ENCODE results near the gene UMAD1. TPM values are rescaled to one million over a fixed set of nuclear protein-coding genes. Genes with fewer than 3 reads are reported as not detected.
A peak's percentile ranks its signal among the peaks of the same experiment; 100 is the strongest.

The UMAD1 gene
- polyA plus RNA-seq, 1 donor: 19.2 TPM

DNA sequence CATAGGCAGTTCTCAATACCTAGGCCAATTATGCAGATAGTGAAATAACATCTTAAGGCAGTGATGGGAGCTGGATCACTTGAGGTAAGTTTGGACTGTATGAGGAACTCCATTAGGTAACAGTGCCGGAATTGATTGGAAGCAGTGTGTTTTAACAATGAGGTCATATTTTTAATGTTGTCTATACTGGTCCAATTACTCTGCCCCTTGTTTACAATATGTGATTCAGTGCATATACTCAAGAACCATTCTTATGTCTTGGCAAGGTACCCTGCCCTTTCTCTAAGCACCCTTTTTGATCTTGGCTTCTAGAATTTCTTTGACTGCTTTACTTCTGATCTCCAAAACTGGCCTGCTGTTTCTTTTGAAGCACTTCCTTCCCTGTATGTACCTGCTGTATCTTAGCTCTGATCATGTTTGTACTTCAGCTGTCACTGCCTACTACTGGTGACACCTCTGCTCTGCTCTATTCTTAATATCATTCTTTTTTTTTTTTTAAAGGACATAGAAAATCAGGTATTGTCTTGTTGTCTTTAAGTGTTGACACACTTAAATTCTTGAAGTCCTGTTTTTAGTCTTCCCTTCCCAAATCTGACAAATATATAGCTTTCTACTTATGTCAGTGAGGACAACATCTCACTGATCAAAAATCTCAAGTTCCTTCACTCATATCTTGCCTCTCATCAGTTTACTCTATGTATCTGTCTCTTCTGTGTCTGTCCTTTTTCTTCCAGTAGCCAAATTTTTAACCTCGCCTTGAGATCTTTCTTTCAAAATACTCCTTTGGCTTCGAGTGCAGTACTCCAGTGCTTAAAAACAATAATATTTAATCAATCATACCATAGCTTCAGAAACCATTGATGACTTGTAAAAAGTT lies 124.2 kb downstream of the UMAD1 start:
- DNase-seq: no peak

DNA sequence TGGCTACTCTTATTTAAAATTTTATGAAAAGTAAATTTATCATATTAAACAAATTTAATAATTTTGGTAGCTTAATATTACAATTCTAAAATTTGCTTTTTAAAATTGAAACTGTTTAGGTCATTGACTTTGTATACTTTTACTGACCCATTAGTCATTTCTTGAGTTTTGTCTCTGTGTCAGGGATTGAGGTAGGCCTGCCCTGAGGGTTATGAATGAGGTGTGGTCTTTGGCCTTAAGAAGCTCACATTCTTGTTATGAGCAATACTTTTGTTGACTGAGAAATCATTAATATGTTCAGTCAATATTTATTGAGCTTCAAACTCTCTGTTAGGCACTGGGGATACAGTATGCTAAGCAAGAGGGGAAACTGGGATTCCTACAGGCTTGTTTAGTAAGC lies 124.9 kb downstream of the UMAD1 start:
- DNase-seq: no peak

DNA sequence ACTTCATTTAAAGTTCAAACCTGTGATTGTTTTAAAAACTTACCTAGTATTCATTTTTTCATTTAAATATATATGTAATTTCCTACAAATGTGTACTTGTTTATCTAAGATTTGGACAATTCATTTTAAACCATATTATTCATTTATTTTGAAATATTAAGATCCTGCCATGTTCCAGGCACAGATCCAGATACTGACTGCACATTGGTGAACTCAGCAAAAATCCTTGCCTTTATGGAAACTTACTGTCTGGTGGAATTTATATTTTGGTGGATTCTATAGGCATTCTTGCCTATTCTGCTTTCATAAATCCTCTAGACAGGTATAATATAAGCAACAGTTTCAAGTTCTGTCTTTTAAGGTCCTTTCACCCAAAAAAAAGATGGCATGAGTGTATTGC lies 126.1 kb downstream of the UMAD1 start:
- no peak for DNase-seq

DNA sequence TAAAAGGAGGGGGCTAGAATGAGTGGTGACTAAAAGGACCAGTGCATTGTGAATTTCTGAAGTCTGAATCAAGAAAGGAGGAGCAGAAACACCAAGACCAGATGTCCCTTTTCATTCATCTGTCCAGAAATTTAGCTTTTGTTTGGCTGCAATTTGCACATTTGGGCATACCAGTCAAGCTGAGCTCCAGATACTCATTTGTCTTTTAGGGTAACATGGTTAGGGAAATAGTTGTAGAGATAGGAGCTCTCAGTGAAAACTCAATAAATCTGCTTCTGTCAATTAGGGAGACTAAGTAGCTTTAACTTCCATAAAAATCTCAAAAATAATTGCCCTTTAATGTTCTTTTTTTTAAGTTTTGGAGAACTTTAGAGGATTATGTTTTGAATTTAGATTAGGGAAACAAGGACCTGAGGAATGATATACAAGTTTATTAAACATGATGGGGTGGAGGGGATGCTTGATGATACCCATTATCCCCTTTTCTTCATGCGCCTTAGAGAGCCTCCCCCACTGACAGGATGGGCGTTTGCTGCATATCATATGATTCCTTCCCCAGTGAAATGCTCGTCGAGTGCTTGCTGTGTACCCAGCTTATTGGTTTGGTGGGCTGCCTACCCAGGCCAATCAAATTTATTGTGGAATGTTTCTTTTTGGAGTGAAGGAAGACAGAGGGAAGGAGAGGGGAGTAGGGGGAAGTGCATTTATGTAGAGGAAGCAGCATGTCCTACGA lies 128.6 kb downstream of the UMAD1 start:
- no peak for DNase-seq

DNA sequence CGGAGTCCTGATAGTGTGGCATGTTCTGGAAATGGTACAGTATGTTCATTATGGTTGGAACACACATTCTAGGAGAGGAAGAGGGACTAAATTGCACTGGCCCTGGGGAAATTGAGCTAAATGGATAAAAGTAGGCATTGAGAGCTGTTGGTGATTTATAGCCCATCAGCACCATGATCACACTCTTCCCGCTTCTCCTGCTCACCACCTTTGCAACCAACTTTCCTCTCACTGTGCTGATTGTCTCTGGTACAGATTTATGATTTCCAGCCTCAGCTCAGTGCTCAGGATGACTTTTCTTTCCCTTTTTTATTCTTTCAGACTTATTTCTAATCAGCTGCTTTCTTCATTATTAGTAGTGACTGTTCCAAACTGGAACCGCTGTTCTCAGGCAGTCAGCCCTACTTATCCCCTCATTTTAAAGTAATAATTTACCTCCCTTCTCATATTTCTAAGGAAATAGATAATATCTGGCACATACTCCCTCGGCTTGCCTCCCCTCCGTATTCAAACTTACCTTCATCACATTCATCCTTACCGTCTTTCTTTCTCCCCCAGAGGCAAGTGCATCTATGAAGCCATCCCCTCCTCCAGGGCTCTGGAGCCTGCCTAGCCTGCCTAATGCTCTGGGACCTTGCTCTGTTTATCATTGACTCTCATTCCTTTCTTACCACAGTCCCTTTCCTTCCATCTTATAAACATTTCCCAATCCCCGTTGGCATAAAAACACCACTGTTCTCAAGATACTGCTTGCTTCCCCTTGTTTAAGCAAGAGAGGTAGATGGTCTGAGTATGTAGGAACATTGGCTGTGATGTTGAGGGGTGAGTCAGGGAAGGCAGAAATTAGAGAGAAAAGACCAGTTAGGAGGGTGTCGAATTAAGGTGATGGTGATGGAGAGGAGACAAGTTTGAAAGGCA lies 129.4 kb downstream of the UMAD1 start:
- DNase-seq: no peak

DNA sequence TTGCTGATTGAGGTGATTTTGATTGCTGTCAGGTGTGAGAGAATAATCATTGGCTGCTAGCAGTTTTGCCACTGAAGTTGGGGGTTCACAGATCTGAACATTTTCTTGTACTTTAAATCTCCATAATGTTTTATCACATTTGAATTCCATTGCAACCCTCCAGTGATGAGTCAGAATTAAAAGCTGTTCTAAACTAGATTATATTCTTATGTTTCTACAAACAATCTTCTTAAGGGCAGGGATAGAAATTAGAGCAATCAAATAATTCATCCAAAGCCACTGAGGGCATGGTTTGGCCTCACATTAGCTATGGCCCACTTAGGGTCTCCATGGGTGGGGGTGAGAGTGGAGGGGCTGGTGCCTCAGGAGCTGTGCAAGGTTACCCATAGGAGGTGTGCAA lies 130.9 kb downstream of the UMAD1 start:
- no peak for DNase-seq

DNA sequence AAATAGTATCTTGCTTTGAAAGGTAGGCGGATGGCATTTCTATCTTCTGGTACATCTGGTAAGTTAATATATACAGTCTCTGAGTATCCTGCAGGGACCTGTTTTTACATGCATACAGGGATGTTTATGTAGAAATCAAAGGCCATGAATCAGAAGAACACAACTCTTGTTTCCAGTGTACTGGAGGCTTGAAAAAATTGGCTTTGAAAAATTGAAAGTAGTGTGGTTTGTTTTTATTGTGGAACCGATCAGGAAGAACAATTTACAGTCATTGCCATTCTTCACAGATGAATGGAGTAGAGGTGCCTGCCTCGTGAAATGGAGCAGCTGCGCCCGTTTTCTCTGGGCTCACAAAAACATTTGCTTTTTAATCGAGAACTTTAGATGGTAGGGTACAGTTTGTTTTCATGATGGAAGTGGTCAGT lies 131.9 kb downstream of the UMAD1 start:
- DNase-seq: peak; percentile 29

DNA sequence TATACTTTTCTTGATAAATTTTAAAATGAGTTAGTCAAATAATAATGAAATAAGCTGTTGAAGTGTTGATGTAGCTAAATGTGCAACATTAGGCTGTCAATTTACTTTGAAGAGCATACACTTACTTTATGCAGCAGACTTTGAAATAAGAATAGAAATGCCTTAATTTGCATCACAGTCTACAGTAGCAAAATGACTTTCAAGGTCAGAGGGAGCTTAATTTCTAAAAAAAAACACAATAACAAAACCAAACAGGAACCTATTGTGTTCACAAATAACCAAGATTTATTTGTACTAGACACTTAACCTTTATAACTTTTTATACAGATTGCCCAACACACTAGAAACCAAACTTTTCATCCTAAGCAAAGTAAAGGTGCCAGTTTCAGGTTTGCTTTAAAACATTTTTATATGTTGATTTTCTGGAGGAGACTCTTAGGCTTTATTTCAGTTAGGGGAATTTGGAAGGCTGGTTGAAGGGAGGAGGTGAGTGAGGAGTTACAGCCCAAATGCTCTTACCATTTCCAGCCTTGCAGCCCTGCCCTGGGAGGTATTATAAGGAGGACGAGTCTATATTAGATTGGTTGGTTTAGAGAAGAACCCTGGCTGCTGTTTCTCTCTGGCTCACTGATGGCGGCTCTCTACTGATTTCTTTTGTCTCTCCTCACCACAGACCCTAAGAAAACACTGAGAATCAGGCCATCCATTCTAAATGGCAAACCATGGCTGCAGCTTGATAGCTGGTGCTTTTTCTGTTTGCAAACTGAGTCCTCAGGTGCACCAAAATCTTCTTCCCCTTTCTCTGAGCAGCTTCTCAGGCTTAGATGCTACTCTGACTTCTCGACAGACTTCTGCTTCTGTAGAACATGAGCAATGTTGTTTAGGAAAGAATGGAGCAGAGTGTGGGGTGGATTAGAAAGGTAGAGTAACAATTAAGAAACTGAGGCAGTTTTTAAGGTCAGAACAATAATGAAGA lies 133.1 kb downstream of the UMAD1 start:
- no peak for DNase-seq

DNA sequence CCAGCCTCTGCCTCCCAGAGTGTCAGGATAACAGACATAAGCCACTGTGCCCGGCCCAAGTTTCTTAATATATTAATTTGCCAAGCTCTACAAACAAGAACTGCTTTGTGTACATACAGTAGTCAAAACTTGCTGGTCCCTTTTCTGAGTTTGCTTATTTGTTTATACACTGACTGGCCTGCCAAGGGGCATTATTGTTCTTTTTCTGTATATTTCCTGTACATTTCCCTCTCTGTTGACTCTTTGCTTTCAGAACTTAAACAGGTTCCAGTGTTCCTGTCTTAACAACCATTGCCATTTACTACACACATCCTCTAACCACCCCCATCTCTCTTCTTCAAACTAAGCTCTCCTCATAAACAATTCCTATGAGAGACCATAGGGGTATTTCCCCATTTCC lies 139.3 kb downstream of the UMAD1 start:
- no peak for DNase-seq

DNA sequence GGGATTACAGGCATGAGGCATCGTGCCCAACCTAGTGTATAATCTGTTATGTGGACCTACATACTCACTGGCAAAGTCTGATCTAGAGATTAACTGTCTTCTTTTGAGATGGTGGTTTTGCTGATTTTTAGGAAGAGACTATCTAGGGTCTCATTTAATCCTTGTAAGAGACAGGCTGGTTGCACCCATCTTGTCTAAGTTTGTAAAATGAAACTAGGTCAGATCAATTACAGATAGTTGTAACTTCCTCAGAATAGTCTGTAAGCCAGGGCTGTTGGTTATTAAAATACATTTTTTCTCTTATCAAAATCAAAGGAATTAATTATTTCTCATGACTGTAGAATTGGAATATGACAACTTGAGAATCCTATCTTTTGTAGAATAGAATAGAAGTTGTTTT lies 142.4 kb downstream of the UMAD1 start:
- DNase-seq: no peak

DNA sequence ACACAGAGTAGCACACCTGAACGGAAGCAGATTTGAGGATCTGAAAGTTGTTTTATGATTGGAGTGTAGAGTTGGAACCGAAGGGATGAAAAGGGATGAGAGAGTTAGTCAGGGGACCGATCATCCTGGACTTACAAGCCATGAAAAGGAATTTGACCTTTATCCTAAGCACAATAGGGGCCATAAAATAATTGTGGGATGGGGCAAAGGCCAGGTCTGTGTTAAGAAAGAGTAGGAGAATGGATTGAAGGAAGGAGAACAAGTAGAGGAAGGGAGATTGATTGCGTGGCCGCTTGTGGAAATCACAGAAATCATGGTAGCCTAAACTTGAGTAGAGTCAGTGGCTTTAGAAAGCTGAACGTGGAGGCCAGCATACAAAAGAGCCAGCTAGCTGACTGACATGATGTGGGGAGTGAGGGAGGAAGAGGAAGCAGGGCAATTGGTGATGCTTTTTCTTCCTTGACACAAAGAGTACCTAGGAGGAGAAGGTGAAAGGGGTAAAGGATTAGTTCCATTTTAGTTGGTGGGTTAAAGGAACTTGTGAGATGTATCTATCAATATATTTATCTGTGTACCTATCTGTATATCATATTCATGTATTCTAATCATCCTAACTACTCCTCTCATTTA lies 144.9 kb downstream of the UMAD1 start:
- DNase-seq: no peak

DNA sequence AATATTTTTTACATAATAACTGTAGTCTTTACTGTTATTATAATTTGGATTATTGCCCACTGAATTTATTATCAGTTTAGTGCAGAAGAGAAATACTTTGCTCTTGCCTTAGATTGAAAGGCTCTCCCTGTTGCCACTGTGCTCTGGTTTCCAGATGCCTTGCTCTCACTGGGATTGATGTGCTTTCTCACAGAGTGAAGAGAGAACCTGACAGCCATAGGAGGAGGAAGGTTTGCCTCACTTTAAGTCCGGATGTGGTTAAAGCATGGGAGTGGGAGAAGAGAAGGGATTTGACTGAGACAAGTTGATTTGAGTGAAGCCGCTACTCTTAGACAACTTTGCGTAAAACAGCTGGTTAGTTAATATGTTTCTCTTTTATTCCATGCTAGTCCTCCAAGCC lies 146.0 kb downstream of the UMAD1 start:
- DNase-seq: no peak

DNA sequence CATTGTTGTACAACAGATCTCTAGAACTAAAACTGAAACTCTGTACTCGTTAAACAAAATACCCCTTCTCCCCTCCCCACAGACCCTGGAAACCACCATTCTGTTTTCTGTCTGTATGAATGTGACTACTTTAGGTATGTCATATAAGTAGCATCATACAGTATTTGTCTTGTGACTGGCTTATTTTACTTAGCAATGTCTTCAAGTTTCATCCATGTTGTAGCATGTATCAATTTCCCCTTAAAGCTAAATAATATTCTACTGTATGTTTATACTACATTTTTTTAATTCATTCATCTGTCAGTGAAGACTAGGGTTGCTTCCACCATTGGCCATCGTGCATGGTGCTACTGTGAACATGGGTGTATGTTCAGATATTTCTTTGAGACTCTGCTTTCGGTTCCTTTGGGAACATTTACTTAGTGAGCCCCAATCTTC lies 149.0 kb downstream of the UMAD1 start:
- no peak for DNase-seq

DNA sequence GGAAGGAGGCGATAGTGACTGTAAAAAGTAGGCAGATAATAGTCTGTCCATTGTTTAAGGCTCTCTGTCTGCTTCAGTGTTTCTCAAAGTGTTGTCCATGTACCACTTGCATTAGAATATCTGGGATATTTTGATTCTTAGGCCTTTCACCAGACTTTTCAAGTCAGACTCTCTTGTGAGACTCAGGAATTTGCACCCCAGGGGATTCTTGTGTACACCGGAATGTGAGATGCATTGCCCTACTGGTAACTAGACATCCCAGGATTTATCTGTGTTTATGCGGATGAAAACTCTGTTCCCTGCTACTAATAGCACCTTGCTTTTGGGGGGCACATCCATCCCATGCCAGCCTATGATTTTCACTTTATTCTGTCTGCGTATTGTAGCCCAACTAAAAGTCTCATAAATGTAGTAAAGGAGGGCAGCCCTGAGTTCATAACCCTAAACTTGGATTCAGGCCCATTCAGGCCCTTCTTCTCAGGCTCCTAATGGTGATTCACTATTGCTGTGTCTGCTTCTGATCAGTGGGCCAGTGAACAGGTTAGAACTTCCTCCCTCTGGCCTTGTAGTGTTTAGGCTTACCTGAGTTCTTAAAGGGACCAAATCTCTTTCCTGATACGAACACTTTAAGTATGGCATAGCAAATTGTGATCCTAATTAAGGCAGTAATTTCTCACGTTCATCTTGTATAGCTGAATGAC lies 149.6 kb downstream of the UMAD1 start:
- no peak for DNase-seq

DNA sequence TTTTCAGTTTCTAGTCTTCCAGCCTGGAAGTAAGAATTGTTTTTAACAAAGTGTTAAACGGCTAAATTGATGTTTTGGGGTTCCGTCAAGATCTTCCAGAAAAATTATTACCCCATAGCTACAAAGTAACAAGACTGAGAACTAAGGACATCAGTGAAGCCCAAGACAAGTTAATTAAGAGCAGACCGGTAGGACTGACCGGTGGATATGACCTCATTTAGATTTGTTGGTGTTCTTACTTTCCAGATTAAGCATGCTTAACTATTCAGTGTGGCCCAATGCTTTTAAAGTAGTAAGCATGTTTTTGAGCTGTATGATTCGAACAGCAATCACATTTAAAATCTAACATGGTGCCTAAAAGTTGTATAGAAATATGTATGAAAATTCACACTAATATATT lies 151.0 kb downstream of the UMAD1 start:
- DNase-seq: no peak

DNA sequence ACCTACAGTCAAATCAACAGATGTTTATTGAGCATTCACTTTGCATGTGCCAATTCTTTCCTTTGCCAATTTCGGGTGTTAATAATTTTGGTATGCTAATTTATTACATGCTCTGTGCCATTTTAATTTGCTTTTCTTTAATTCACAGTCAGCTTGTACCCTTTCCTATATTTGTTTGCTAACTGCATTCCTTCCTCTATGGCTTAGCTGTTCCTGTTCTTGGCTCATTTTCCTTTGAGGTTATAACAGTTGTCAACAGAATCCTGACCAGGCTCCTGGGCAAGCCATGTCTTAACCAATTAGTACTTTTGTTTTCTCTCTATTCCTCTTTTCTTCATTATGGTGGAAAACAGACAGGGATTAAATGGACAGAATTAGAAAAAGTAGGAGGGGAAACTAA lies 151.5 kb downstream of the UMAD1 start:
- no peak for DNase-seq

DNA sequence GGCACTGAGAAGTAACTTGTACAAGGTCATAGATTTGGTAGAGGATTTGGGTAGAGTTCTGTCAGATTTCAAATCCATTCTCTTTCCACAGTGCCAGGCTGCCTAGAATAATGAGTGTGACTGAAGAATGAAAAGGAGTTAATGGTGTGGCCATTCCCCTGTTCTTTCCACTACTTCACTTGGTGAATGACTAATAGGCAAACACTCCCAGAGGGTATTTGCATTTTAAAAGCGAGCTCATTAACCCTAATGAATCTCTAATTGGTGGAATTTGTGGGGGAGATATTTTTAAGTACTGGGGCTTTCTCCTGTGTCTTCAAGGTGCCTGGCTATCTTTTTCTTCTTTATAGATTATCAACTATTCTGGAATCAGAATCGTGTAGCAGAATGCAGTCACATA lies 152.7 kb downstream of the UMAD1 start:
- DNase-seq: no peak

DNA sequence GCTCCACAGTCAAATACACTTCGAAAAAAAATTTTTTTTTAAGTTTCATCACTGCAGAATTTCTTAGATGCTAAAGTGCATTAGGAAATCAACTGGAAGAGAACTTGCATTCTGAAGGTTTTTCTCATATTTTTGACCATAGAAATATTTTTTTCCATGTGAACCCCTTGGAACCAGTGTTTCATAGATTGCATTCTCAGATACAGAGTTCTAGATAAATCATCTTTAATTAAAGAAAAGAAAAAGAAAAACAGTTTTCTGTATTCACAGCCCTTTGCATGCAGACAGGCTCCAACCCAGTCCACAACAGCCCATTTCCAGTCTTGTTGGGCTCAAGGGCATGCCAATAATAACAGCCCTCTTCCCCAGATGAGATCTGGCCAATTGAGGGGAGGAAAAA lies 153.4 kb downstream of the UMAD1 start:
- no peak for DNase-seq

DNA sequence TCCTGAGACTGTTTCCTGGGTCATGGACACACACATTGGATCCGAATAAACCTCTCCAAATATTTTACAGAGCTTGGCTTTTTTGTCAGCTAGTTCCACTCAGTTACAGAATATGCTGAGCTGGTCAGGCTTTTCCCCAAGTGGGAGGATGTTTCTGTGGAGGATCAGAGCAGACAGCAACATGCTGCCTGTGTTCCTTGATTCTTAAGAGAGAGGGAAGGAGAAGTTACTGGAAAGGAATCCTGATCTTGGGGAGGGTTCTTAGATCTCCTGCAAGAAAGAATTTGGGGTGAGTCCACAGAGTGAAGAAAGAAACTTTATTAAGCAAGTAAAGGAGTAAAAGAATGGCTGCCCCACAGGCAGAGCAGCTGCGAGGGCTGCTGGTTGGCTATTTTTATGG lies 154.7 kb downstream of the UMAD1 start:
- no peak for DNase-seq

DNA sequence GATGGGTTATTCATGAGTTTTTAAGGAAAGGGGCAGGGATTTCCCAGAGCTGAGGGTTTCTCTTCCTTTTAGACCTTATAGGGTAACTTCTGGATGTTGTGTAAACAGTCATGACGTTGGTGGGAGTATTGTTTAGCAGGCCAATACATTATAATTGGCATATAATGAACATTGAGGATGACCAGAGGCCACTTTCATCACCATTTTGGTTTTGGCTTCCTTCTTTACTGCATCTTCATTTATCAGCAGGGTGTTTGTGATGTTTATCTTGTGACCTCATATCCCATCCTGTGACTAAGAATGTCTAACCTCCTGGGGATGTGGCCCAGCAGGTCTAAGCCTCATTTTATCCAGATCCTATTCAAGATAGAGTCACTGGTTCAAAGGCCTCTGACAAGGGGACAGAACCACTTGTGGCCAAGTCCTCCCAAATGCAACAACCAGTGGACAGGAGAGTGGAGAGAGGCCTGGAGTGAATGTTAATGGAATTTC lies 155.1 kb downstream of the UMAD1 start:
- no peak for DNase-seq

Data from left kidney (tissue), 2 donors.